ENCODE results near the gene PRAME. TPM values are rescaled to one million over a fixed set of nuclear protein-coding genes. Genes with fewer than 3 reads are reported as not detected.
"Not testable (repeated sequence)": the region's sequence is repeated elsewhere in the genome, so short reads cannot be mapped to it uniquely, and the experiment has no call there.

Gene PRAME
- total RNA-seq, 3 donors from 2014 or later, result 0.33 TPM; not detected in 2

GRCh38 chr22:22513619-22514018, 45.4 kb downstream of the PRAME start:
- no peak for DNase-seq (ENCODE audit: low spot score in 2 of 2)
- Histone ChIP-seq H3K4me1 (no peaks in the 10 kb centered on the region), H3K36me3 (no peaks in the 10 kb centered on the region), H3K27me3 (peaks cover 0 to 3% of the 10 kb centered on the region in 2 donors), H3K27ac (no peak overlapping the region), H3K9me3 (peaks cover 11 to 21% of the 10 kb centered on the region in 2 donors), H3K4me3 (no peak overlapping the region)
- TF ChIP-seq CTCF (IDR thresholded peaks at IDR 0.05) (no peak), POLR2AphosphoS5 (IDR thresholded peaks at IDR 0.05) (no peak), POLR2A (IDR thresholded peaks at IDR 0.05) (no peak)
- intact Hi-C loops (cut with DNase I; ENCODE audit: low total_unique reads), result no loop called here

DNA sequence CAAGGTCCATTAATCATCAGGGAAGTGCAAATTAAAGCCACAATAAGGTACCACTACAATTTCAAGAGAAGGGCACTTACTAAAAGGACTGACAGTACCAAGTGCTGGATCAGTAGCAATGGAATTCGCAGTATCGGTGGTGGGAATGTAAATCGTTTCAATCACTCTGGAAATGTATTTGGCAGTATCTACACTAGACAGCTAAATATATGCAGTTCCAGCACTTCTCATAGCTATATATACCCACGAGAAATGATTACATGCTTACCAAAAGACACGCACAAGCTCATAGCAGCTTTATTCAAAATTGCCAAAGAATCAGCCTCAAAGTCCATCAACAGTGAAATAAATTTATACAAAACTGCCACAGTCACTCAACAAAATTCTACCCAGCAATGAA, 46.1 kb downstream of the PRAME start:
- peaks cover 0 to 9% of the 10 kb centered on the region in 2 donors for H3K27me3 ChIP-seq
- H3K27ac ChIP-seq, result no peak overlapping the region
- no peak for DNase-seq (ENCODE audit: low spot score in 2 of 2)
- H3K9me3 ChIP-seq, result peaks cover 13 to 21% of the 10 kb centered on the region in 2 donors
- TF ChIP-seq POLR2AphosphoS5 (IDR thresholded peaks at IDR 0.05) (no peak), POLR2A (IDR thresholded peaks at IDR 0.05) (no peak), CTCF (IDR thresholded peaks at IDR 0.05) (no peak)
- H3K4me3 ChIP-seq, result no peak overlapping the region
- H3K36me3 ChIP-seq, result no peaks in the 10 kb centered on the region
- H3K4me1 ChIP-seq, result no peaks in the 10 kb centered on the region
- intact Hi-C loops (cut with DNase I; ENCODE audit: low total_unique reads), result no loop called here

- H3K27ac ChIP-seq; H3K36me3 ChIP-seq; DNase-seq (ENCODE audit: low spot score in 2 of 2); H3K4me1 ChIP-seq; H3K4me3 ChIP-seq; intact Hi-C loops (cut with DNase I; ENCODE audit: low total_unique reads): not testable (repeated sequence)
- peaks cover 0 to 16% of the 10 kb centered on the region in 2 donors for H3K27me3 ChIP-seq
- H3K9me3 ChIP-seq, result peaks cover 13 to 25% of the 10 kb centered on the region in 2 donors
Measured at GRCh38 chr22:22510833-22511232, 48.2 kb downstream of the PRAME start.

DNA sequence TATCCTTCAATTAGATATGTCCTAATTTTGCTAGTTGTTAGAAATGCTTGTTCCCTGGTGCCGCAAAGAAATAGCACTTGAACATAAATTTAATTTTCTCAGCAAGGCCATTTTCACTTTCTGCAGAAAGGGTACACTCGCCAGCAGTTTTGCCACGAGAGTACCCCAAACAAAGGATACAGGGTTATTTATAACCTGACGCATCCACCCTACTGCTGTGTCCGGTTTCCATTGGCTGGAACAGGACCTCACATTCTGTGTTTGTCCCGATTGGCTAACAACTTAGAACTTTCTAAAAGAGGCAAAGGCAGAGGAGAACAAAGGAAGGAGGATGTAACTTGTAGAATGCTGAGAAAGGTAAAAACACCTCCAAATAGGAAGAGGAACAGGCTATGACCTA, 49.2 kb downstream of the PRAME start:
- H3K4me1 ChIP-seq; H3K27ac ChIP-seq; DNase-seq (ENCODE audit: low spot score in 2 of 2); H3K4me3 ChIP-seq; H3K36me3 ChIP-seq; intact Hi-C loops (cut with DNase I; ENCODE audit: low total_unique reads): not testable (repeated sequence)
- H3K9me3 ChIP-seq, result peaks cover 13 to 25% of the 10 kb centered on the region in 2 donors
- peaks cover 0 to 16% of the 10 kb centered on the region in 2 donors for H3K27me3 ChIP-seq

- TF ChIP-seq CTCF (IDR thresholded peaks at IDR 0.05), result no peak
- no peak for TF ChIP-seq POLR2AphosphoS5 (IDR thresholded peaks at IDR 0.05)
- no peak for TF ChIP-seq POLR2A (IDR thresholded peaks at IDR 0.05)
- no peak for DNase-seq (ENCODE audit: low spot score in 2 of 2)
- intact Hi-C loops (cut with DNase I; ENCODE audit: low total_unique reads), result no loop called here
Measured at GRCh38 chr22:22508274-22509176, 50.5 kb downstream of the PRAME start, which contains the start of gene ZNF280B. Gene ZNF280B, minus strand, starts transcription at chr22:22508742. Its CDS starts 19,344 bp downstream, at chr22:22489398.

GRCh38 chr22:22507743-22508273, 51.3 kb downstream of the PRAME start:
- no peak for DNase-seq (ENCODE audit: low spot score in 2 of 2)
- intact Hi-C loops (cut with DNase I; ENCODE audit: low total_unique reads), result loop anchor here (2.0 kb wide), 1 partner anchor 47 kb away; no protein-coding TSS in a partner anchor
- H3K27me3 ChIP-seq, result peaks cover 0 to 16% of the 10 kb centered on the region in 2 donors
- H3K9me3 ChIP-seq, result peaks cover 13 to 25% of the 10 kb centered on the region in 2 donors
- H3K27ac ChIP-seq, result no peak overlapping the region
- peak overlapping the region; percentile 38 to 60 (median 43) for H3K4me3 ChIP-seq
- TF ChIP-seq POLR2A (IDR thresholded peaks at IDR 0.05), result no peak
- H3K36me3 ChIP-seq, result no peaks in the 10 kb centered on the region
- no peaks in the 10 kb centered on the region for H3K4me1 ChIP-seq

More at GRCh38 chr22:22508274-22509176, 50.5 kb downstream of the PRAME start, which contains the start of gene ZNF280B:
- H3K27ac ChIP-seq, result no peak within 1 kb of the TSS
- H3K4me1 ChIP-seq, result no peaks in the 10 kb centered on the region
- H3K4me3 ChIP-seq, result peak within 1 kb of the TSS; percentile 38 to 60 (median 43)
- H3K36me3 ChIP-seq, result no peaks in the 10 kb centered on the region
- peaks cover 0 to 16% of the 10 kb centered on the region in 2 donors for H3K27me3 ChIP-seq
- peaks cover 13 to 25% of the 10 kb centered on the region in 2 donors for H3K9me3 ChIP-seq

Data from breast epithelium (tissue), 4 donors.